Uterus (tissue), 4 donors: Measurements from ENCODE around the gene SUPT3H. TPM values are rescaled to one million over a fixed set of nuclear protein-coding genes. Genes with fewer than 3 reads are reported as not detected.

ENCODE experiments used
- DNase-seq, 2 donors: peaks; one replicate each; pipeline ENCODE4 v3.0.0-alpha.2; 2019 to 2020
- H3K27ac ChIP-seq, 2 donors: fragments of 200-600 bp; sonication (generic); 1 replicate in 1 of 2; 2 replicates in 1 of 2; pipeline ENCODE4 v1.5.1; 2016 to 2018
- H3K27me3 ChIP-seq, 2 donors: fragments of 200-600 bp; sonication (generic); one replicate each; pipeline ENCODE4 v1.5.1; 2018 to 2019; ENCODE audit warnings: control low read depth in 1 of 2
- H3K36me3 ChIP-seq, 2 donors: fragments of 200-600 bp; sonication (generic); one replicate each; pipeline ENCODE4 v1.5.1; 2019; ENCODE audit warnings: control low read depth in 1 of 2
- H3K4me1 ChIP-seq, 2 donors: fragments of 200-600 bp; sonication (generic); one replicate each; pipeline ENCODE4 v1.5.1; 2018 to 2019; ENCODE audit warnings: control low read depth in 1 of 2
- H3K4me3 ChIP-seq, 2 donors: fragments of 200-600 bp; sonication (generic); 1 replicate in 1 of 2; 2 replicates in 1 of 2; pipeline ENCODE4 v1.5.1; 2018 to 2019; ENCODE audit warnings: mild to moderate bottlenecking in 1 of 2
- H3K9me3 ChIP-seq, 2 donors: fragments of 200-600 bp; sonication (generic); one replicate each; pipeline ENCODE4 v1.5.1; 2019; ENCODE audit warnings: control low read depth in 1 of 2
- POLR2A ChIP-seq, 2 donors: fragments of 450-650 bp; IDR thresholded peaks; one replicate each; pipeline ENCODE4 v1.6.1; 2016; ENCODE audit warnings: antibody characterized with exemption in 2 of 2, mild to moderate bottlenecking in 1 of 2, moderate library complexity in 1 of 2
- intact Hi-C: fragments of 100-400 bp; cut with DNase I; formaldehyde crosslinking; loops from one replicate; pipeline ENCODE4 v1.15.1; 2023; ENCODE audit warnings: low total_unique reads
- total RNA-seq, 4 donors: library from RNA; depleted of rRNA in 3 of 4; stranded (reverse); fragments of >200 nt in 3 of 4; gene quantifications; one replicate each; pipeline versions ENCODE4 v1.1.0 to v1.2.4, GENCODE V29; 2014 to 2023
- TF ChIP-seq, protein P1 (sequence below), 4 experiments: fragments of 200-600 bp in 2 of 4; fragments of 450-650 bp in 2 of 4; sonication (generic) in 2 of 4; IDR thresholded peaks; one replicate each; pipeline ENCODE4 v1.5.1; 2016 to 2019; ENCODE audit warnings: antibody characterized with exemption in 4 of 4, mild to moderate bottlenecking in 2 of 4, moderate library complexity in 1 of 4
- donor health status: DM: yes; HTN: yes; CAD: no.

SUPT3H gene
- total RNA-seq, 4 donors from 2014 or later = 1.3 to 14.9 (median 7.6) TPM

DNA sequence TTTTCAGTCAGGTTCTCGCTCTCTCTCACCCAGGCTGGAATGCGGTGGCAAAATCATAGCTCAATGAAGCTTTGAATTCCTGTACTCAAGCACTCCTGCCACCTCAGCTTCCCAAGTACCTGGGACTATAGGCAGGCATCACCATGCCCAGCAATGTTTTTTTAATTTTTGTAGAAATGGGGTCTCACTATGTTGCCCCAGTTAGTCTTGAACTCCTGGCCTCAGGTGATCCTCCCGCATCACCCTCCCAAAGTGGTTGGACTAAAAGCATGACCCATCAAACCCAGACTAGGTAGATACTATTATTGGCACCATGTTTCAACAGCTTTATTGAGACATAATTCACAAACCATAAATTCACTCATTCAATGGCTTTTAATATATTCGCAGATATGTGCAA, 122.3 kb downstream of the SUPT3H start:
- no peaks in the 10 kb centered on the region for H3K9me3 ChIP-seq
- no peaks in the 10 kb centered on the region for H3K4me1 ChIP-seq

DNA sequence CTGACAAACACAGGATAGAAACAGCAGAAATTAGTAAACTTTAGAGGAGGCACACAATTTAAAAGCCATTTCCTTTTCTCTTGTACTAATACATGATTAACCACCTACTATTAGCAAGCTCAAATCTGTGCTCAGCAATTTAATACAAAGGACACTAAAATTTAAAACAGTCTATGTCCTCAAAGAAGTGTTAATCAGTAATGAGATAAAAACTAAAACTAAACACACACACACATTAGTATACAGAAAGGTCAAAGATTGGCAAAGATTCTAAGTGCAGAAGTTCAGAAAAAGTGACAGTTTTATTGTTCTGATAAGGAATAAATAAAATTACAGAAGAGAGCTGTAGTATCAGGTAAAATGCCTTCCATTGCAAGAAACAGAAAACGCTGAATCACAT, 123.5 kb downstream of the SUPT3H start:
- no peaks in the 10 kb centered on the region for H3K27me3 ChIP-seq
- no peaks in the 10 kb centered on the region for H3K9me3 ChIP-seq
- no peaks in the 10 kb centered on the region for H3K36me3 ChIP-seq
- DNase-seq = no peak
- intact Hi-C loops = no loop called here
- TF ChIP-seq, protein P1, sequence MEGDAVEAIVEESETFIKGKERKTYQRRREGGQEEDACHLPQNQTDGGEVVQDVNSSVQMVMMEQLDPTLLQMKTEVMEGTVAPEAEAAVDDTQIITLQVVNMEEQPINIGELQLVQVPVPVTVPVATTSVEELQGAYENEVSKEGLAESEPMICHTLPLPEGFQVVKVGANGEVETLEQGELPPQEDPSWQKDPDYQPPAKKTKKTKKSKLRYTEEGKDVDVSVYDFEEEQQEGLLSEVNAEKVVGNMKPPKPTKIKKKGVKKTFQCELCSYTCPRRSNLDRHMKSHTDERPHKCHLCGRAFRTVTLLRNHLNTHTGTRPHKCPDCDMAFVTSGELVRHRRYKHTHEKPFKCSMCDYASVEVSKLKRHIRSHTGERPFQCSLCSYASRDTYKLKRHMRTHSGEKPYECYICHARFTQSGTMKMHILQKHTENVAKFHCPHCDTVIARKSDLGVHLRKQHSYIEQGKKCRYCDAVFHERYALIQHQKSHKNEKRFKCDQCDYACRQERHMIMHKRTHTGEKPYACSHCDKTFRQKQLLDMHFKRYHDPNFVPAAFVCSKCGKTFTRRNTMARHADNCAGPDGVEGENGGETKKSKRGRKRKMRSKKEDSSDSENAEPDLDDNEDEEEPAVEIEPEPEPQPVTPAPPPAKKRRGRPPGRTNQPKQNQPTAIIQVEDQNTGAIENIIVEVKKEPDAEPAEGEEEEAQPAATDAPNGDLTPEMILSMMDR (IDR thresholded peaks at IDR 0.05) = no peak
- TF ChIP-seq POLR2A (IDR thresholded peaks at IDR 0.05) = no peak
- H3K27ac ChIP-seq = no peak overlapping the region
- no peaks in the 10 kb centered on the region for H3K4me1 ChIP-seq
- no peak overlapping the region for H3K4me3 ChIP-seq

More for the DNA sequence above, 122.3 kb downstream of the SUPT3H start:
- Histone ChIP-seq H3K27ac (no peak overlapping the region), H3K36me3 (no peaks in the 10 kb centered on the region), H3K27me3 (no peaks in the 10 kb centered on the region), H3K4me3 (no peak overlapping the region)
- intact Hi-C loops = no loop called here
- no peak for DNase-seq
- no peak for TF ChIP-seq POLR2A (IDR thresholded peaks at IDR 0.05)
- TF ChIP-seq, protein P1 (IDR thresholded peaks at IDR 0.05) = no peak

DNA sequence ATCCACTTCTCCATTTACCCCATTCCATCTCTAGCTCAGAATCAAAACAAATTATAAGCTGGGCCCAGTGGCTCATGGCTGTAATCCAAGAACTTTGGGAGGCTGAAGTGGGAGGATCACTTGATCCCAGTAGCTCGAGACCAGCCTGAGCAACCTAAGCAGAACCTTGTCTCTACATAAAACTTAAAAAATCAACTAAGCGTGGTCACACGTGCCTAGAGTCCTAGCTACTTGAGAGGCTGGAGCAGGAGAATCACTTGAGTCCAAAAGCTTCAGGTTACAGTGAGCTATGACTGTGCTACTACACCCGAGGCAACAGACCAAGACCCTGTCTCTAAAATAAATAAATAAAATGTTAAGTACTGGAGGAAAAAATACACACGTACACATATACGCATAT, 124.3 kb downstream of the SUPT3H start:
- no peak overlapping the region for H3K27ac ChIP-seq
- no peaks in the 10 kb centered on the region for H3K36me3 ChIP-seq
- H3K4me3 ChIP-seq = no peak overlapping the region
- DNase-seq = no peak
- intact Hi-C loops = no loop called here
- no peaks in the 10 kb centered on the region for H3K9me3 ChIP-seq
- TF ChIP-seq, protein P1 (IDR thresholded peaks at IDR 0.05) = no peak
- TF ChIP-seq POLR2A (IDR thresholded peaks at IDR 0.05) = no peak
- H3K4me1 ChIP-seq = no peaks in the 10 kb centered on the region
- H3K27me3 ChIP-seq = no peaks in the 10 kb centered on the region

DNA sequence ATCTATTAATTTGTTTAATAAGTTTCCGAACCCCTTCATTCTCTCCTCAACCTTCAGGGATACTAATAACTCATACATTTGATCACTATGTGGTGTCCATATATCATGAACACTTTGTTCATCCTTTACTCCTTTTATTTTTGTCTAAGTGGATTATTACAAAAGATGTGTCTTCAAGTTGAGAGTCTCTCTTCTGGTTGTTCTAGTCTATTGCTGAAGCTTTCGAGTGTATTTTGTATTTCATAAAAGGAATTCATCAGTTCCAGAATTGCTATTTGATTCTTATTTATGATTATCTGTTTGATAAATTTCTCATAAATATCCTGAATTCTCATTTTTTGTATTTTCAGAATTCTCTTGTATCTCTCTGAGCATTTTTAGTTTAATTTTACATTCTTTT, 146.1 kb downstream of the SUPT3H start:
- H3K27me3 ChIP-seq = no peaks in the 10 kb centered on the region
- TF ChIP-seq, protein P1 (IDR thresholded peaks at IDR 0.05) = no peak
- no peak for TF ChIP-seq POLR2A (IDR thresholded peaks at IDR 0.05)

DNA sequence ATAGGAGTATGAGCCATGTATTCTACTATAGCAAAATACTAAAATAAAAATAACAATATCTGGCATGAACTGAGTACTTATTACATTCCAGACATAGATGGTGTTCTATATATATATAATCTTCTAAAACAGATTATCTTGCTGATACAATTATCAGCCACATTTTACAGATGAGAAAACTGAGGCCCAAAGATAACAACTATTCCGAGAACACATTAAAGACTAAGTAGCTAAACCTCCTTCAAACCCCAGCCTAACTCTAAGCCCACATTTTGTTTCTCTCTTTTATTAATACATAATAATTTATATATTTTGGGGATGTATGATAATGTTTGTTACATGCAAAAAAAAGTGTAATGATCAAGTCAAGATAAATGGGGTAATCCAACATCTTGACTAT, 148.3 kb downstream of the SUPT3H start:
- no peak for DNase-seq
- intact Hi-C loops = no loop called here
- peaks cover 0 to 23% of the 10 kb centered on the region in 2 donors for H3K9me3 ChIP-seq
- peaks cover 0 to 3% of the 10 kb centered on the region in 2 donors for H3K36me3 ChIP-seq
- H3K4me1 ChIP-seq = no peaks in the 10 kb centered on the region
- no peak overlapping the region for H3K4me3 ChIP-seq
- no peaks in the 10 kb centered on the region for H3K27me3 ChIP-seq
- no peak for TF ChIP-seq POLR2A (IDR thresholded peaks at IDR 0.05)
- no peak overlapping the region for H3K27ac ChIP-seq

More for the DNA sequence above, 146.1 kb downstream of the SUPT3H start:
- peaks cover 0 to 3% of the 10 kb centered on the region in 2 donors for H3K36me3 ChIP-seq
- H3K4me3 ChIP-seq = no peak overlapping the region
- H3K4me1 ChIP-seq = no peaks in the 10 kb centered on the region
- no peak overlapping the region for H3K27ac ChIP-seq
- no peak for DNase-seq
- peaks cover 0 to 23% of the 10 kb centered on the region in 2 donors for H3K9me3 ChIP-seq
- intact Hi-C loops = no loop called here

DNA sequence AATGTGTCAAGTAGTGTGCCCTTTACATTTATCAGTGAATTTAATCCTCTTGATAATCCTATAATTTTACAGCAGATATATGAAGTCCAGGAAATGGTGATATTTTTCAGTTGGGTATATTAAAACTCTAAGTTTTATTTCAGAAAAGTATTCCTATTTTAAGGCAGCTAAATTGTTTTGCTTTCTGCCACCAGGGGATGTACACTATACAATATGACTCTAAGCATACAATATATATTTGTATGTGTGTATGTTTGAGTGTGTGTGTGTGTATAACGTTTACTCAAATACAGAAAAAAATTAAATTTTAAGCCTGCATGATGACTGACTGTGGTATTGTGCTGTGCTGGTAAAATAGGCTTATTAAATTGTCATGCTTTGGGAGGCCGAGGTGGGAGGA, 151.7 kb downstream of the SUPT3H start:
- intact Hi-C loops = no loop called here
- DNase-seq = no peak
- TF ChIP-seq POLR2A (IDR thresholded peaks at IDR 0.05) = no peak
- TF ChIP-seq, protein P1 (IDR thresholded peaks at IDR 0.05) = no peak
- Histone ChIP-seq H3K4me1 (no peaks in the 10 kb centered on the region), H3K4me3 (no peak overlapping the region), H3K27ac (no peak overlapping the region), H3K27me3 (no peaks in the 10 kb centered on the region), H3K36me3 (peaks cover 0 to 3% of the 10 kb centered on the region in 2 donors), H3K9me3 (no peaks in the 10 kb centered on the region)
